ENCODE measurements around the gene VEZT.

The VEZT gene

DNA sequence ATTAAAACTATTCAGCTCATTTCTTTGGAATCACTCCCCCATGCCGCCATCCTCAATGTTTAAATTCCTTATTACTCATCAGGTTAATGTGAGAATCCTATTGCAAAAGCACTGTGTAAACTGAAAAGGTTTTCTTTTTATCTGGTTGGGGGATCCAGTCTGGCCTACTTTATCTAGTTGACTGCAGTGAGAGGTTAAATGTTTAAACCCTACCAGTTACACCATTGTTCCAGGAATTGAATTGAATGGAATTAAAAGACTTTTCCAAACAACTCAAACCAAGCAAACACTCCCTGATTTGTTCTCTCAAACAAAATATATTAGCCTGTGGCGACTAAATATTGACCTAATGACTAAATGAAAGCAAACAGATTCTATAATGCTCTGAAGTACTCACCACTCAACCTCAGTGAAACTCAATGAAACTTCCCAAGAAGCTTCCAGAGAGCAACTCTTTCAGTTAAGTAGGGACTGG, 100.5 kb downstream of the VEZT start:
- TF ChIP-seq POLR2AphosphoS5 (IDR thresholded peaks at IDR 0.05; ENCODE audit: low read depth, low read length), result no peak
- no peak for TF ChIP-seq TAF1 (IDR thresholded peaks at IDR 0.05; ENCODE audit: borderline replicate concordance, insufficient read depth, low read length)
- TF ChIP-seq, protein P1, sequence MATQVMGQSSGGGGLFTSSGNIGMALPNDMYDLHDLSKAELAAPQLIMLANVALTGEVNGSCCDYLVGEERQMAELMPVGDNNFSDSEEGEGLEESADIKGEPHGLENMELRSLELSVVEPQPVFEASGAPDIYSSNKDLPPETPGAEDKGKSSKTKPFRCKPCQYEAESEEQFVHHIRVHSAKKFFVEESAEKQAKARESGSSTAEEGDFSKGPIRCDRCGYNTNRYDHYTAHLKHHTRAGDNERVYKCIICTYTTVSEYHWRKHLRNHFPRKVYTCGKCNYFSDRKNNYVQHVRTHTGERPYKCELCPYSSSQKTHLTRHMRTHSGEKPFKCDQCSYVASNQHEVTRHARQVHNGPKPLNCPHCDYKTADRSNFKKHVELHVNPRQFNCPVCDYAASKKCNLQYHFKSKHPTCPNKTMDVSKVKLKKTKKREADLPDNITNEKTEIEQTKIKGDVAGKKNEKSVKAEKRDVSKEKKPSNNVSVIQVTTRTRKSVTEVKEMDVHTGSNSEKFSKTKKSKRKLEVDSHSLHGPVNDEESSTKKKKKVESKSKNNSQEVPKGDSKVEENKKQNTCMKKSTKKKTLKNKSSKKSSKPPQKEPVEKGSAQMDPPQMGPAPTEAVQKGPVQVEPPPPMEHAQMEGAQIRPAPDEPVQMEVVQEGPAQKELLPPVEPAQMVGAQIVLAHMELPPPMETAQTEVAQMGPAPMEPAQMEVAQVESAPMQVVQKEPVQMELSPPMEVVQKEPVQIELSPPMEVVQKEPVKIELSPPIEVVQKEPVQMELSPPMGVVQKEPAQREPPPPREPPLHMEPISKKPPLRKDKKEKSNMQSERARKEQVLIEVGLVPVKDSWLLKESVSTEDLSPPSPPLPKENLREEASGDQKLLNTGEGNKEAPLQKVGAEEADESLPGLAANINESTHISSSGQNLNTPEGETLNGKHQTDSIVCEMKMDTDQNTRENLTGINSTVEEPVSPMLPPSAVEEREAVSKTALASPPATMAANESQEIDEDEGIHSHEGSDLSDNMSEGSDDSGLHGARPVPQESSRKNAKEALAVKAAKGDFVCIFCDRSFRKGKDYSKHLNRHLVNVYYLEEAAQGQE (IDR thresholded peaks at IDR 0.05; ENCODE audit: insufficient read depth in 1 of 2, low read depth in 2 of 2, low read length in 2 of 2), result no peak
- no peak for TF ChIP-seq FOXP2 (optimal IDR thresholded peaks at IDR 0.05; ENCODE audit: borderline replicate concordance, extremely low read depth, extremely low read length, insufficient read depth)
- no peak for TF ChIP-seq SIN3A (IDR thresholded peaks at IDR 0.05; ENCODE audit: borderline replicate concordance, insufficient read depth, low read length)

- TF ChIP-seq, protein P1 (IDR thresholded peaks at IDR 0.05; ENCODE audit: insufficient read depth in 1 of 2, low read depth in 2 of 2, low read length in 2 of 2), result no peak
- TF ChIP-seq SIN3A (IDR thresholded peaks at IDR 0.05; ENCODE audit: borderline replicate concordance, insufficient read depth, low read length), result no peak
- TF ChIP-seq FOXP2 (optimal IDR thresholded peaks at IDR 0.05; ENCODE audit: borderline replicate concordance, extremely low read depth, extremely low read length, insufficient read depth), result no peak
- TF ChIP-seq TAF1 (IDR thresholded peaks at IDR 0.05; ENCODE audit: borderline replicate concordance, insufficient read depth, low read length), result no peak
- no peak for TF ChIP-seq POLR2AphosphoS5 (IDR thresholded peaks at IDR 0.05; ENCODE audit: low read depth, low read length)
Observed at GRCh38 chr12:95319694-95320331, 102.2 kb downstream of the VEZT start.

DNA sequence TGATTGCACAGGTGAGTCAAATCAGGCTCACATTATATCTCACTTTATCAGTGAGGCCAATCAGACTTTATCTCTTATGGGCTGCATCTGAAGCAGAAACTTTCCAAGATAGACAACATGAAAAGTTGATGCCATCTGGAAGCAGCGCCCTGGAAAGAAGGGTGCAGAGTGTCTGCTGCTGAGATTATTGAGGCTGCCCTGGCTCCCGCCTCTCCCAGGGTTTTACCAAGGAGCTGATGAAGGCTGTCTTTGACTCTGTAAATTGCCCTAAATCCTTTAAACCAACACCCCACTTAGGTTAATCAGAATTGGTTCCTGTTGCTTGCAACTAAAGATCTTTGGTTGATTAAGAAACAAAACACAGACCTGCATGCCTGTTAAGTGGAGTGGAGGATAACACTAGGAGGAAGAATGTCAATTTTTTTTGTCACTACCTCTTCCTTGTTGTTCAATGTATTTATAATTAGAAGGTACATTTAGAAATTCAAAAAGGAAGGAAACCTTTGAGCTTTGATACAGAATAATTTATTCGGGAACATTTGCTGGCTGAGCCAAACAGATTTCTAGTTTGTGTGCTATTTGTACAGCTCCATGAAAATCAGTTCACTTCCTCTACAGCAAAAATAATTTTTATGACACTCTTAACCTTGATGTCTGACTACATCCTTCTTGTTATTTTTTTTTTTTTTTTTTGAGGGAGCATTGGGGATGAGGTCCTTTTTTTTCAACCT, 104.1 kb downstream of the VEZT start:
- TF ChIP-seq TAF1 (IDR thresholded peaks at IDR 0.05; ENCODE audit: borderline replicate concordance, insufficient read depth, low read length) (no peak), POLR2AphosphoS5 (IDR thresholded peaks at IDR 0.05; ENCODE audit: low read depth, low read length) (no peak), FOXP2 (optimal IDR thresholded peaks at IDR 0.05; ENCODE audit: borderline replicate concordance, extremely low read depth, extremely low read length, insufficient read depth) (no peak), SIN3A (IDR thresholded peaks at IDR 0.05; ENCODE audit: borderline replicate concordance, insufficient read depth, low read length) (no peak)
- TF ChIP-seq, protein P1 (IDR thresholded peaks at IDR 0.05; ENCODE audit: insufficient read depth in 1 of 2, low read depth in 2 of 2, low read length in 2 of 2), result no peak

GRCh38 chr12:95322326-95322725, 104.7 kb downstream of the VEZT start:
- TF ChIP-seq POLR2AphosphoS5 (IDR thresholded peaks at IDR 0.05; ENCODE audit: low read depth, low read length) (no peak), TAF1 (IDR thresholded peaks at IDR 0.05; ENCODE audit: borderline replicate concordance, insufficient read depth, low read length) (no peak), SIN3A (IDR thresholded peaks at IDR 0.05; ENCODE audit: borderline replicate concordance, insufficient read depth, low read length) (no peak), FOXP2 (optimal IDR thresholded peaks at IDR 0.05; ENCODE audit: borderline replicate concordance, extremely low read depth, extremely low read length, insufficient read depth) (no peak)
- TF ChIP-seq, protein P1 (IDR thresholded peaks at IDR 0.05; ENCODE audit: insufficient read depth in 1 of 2, low read depth in 2 of 2, low read length in 2 of 2), result no peak

All from PFSK-1 (cell line).